Endothelial cell of umbilical vein (primary cell): ENCODE data around the gene NKD2. TPM values are rescaled to one million over a fixed set of nuclear protein-coding genes. Genes with fewer than 3 reads are reported as not detected.

ENCODE experiments used
- BruUV-seq: library from RNA; stranded (reverse); fragments of 400-500 nt; replicated peaks from 2 replicates; lab custom pipeline; 2021; lab: Mats Ljungman, UMichigan
- CTCF ChIA-PET: fragments of 300-600, 350-600 bp; sonication (Branson Sonifier 250); formaldehyde crosslinking; loops from one replicate; lab custom pipeline; 2021; ENCODE audit warnings: antibody characterized with exemption, inconsistent platforms; lab: Charles Lee
- POLR2A ChIA-PET: fragments of 300-600, 350-600 bp; sonication (Branson Sonifier 250); formaldehyde crosslinking; loops from one replicate; lab custom pipeline; 2021; ENCODE audit warnings: antibody characterized with exemption, inconsistent platforms; lab: Charles Lee
- DNase-seq: peaks from one replicate; pipeline ENCODE4 v3.0.0-alpha.2; 2011; ENCODE audit warnings: low read depth, low spot score
- FAIRE-seq: peaks from 2 replicates; lab custom pipeline; 2011; peaks lifted over from hg19 to GRCh38; lab: Jason Lieb, UNC
- H2AFZ ChIP-seq: 2 replicates; pipeline ENCODE4 v1.6.0; 2012; ENCODE audit warnings: low read depth, low read length, control low read depth, inconsistent platforms
- H3K27ac ChIP-seq: 2 replicates; pipeline ENCODE4 v1.5.1; 2011; ENCODE audit warnings: low read depth, mild to moderate bottlenecking, control low read depth, low read length, moderate library complexity; ENCODE audit not compliant: insufficient read depth
- H3K27me3 ChIP-seq, 2 experiments: 2 replicates each; pipeline versions ENCODE4 v1.6.0 to v1.6.1; 2011; ENCODE audit warnings: low read length in 2 of 2, mixed read lengths in 1 of 2; ENCODE audit not compliant: control insufficient read depth in 2 of 2, insufficient read depth in 2 of 2
- H3K36me3 ChIP-seq, 2 experiments: 2 replicates in 1 of 2; 3 replicates in 1 of 2; pipeline ENCODE4 v1.5.1; 2011; ENCODE audit warnings: low read length in 2 of 2, mild to moderate bottlenecking in 1 of 2, moderate library complexity in 1 of 2; ENCODE audit not compliant: control insufficient read depth in 2 of 2, insufficient read depth in 2 of 2; ENCODE audit errors: extremely low read depth in 1 of 2
- H3K4me1 ChIP-seq: 3 replicates; pipeline ENCODE4 v1.5.1; 2011; ENCODE audit warnings: mild to moderate bottlenecking, low read length; ENCODE audit not compliant: control insufficient read depth, insufficient read depth; ENCODE audit errors: extremely low read depth
- H3K4me2 ChIP-seq: 2 replicates; pipeline ENCODE4 v1.6.1; 2011; ENCODE audit warnings: low read length, control low read depth, mixed read lengths; ENCODE audit not compliant: insufficient read depth
- H3K4me3 ChIP-seq, 3 experiments: fragments of 200-600 bp in 1 of 3; sonication (generic), shearing (Covaris generic) in 1 of 3; replicated peaks in 1 of 3; 2 replicates each; pipeline ENCODE4 v1.5.1; 2011 to 2016; ENCODE audit warnings: control low read depth in 3 of 3, low read length in 3 of 3, mild to moderate bottlenecking in 2 of 3, inconsistent platforms in 1 of 3, low read depth in 1 of 3, moderate library complexity in 1 of 3; ENCODE audit not compliant: insufficient read depth in 1 of 3
- H3K79me2 ChIP-seq: 2 replicates; pipeline ENCODE4 v1.6.0; 2012; ENCODE audit warnings: low read length, inconsistent platforms; ENCODE audit not compliant: control insufficient read depth, insufficient read depth
- H3K9ac ChIP-seq: replicated peaks from 2 replicates; pipeline ENCODE3; 2011; ENCODE audit warnings: low read length, control low read depth; ENCODE audit not compliant: insufficient read depth; ENCODE audit errors: extremely low read depth
- H3K9me1 ChIP-seq: replicated peaks from 3 replicates; pipeline ENCODE4 v1.6.0; 2011; ENCODE audit warnings: mild to moderate bottlenecking, low read length; ENCODE audit not compliant: control insufficient read depth, insufficient read depth; ENCODE audit errors: extremely low read depth
- H3K9me3 ChIP-seq: replicated peaks from 2 replicates; pipeline ENCODE4 v1.5.1; 2012; ENCODE audit warnings: low read length, inconsistent platforms; ENCODE audit not compliant: control insufficient read depth, insufficient read depth
- H4K20me1 ChIP-seq: replicated peaks from 2 replicates; pipeline ENCODE3; 2011; ENCODE audit warnings: mild to moderate bottlenecking, low read length; ENCODE audit not compliant: control insufficient read depth, insufficient read depth; ENCODE audit errors: extremely low read depth
- CTCF ChIP-seq, 2 donors: IDR thresholded peaks; 1 replicate in 1 of 2; 2 replicates in 1 of 2; pipeline ENCODE4 v1.5.1; 2011; ENCODE audit warnings: low read length in 2 of 2, mild to moderate bottlenecking in 2 of 2, moderate library complexity in 2 of 2, control low read depth in 1 of 2, inconsistent platforms in 1 of 2, low read depth in 1 of 2; ENCODE audit not compliant: insufficient read depth in 1 of 2; ENCODE audit errors: extremely low read depth in 1 of 2
- EZH2 ChIP-seq: IDR thresholded peaks from 2 replicates; pipeline ENCODE4 v1.6.1; 2012; ENCODE audit warnings: borderline replicate concordance, low read depth, mild to moderate bottlenecking, moderate library complexity, low read length, inconsistent platforms; ENCODE audit not compliant: severe bottlenecking
- FOS ChIP-seq: IDR thresholded peaks from 2 replicates; pipeline ENCODE4 v1.6.1; 2011; ENCODE audit warnings: mild to moderate bottlenecking, low read length, moderate library complexity, borderline replicate concordance; ENCODE audit not compliant: insufficient read depth
- GATA2 ChIP-seq: IDR thresholded peaks from 2 replicates; pipeline ENCODE4 v1.7.0; 2011; ENCODE audit warnings: low read depth, mild to moderate bottlenecking, moderate library complexity, mixed read lengths, low read length; ENCODE audit not compliant: insufficient read length, insufficient read depth
- JUN ChIP-seq: IDR thresholded peaks from 2 replicates; pipeline ENCODE4 v1.6.1; 2011; ENCODE audit warnings: borderline replicate concordance, low read depth; ENCODE audit not compliant: insufficient read length, insufficient read depth
- MAX ChIP-seq: IDR thresholded peaks from 2 replicates; pipeline ENCODE4 v1.6.1; 2011; ENCODE audit not compliant: insufficient read depth, insufficient read length
- MYC ChIP-seq: IDR thresholded peaks from one replicate; pipeline ENCODE4 v1.6.1; 2011; ENCODE audit warnings: mild to moderate bottlenecking, low read depth, low read length
- POLR2A ChIP-seq: IDR thresholded peaks from 2 replicates; pipeline ENCODE4 v1.6.1; 2012; ENCODE audit warnings: low read depth, mild to moderate bottlenecking, control low read depth, low read length
- POLR2AphosphoS5 ChIP-seq: IDR thresholded peaks from 2 replicates; pipeline ENCODE4 v1.6.1; 2012; ENCODE audit warnings: low read depth, mild to moderate bottlenecking, control low read depth, low read length, moderate library complexity; ENCODE audit not compliant: insufficient read depth
- dilution Hi-C: fragments of 300-500 bp; cut with MboI; formaldehyde crosslinking; loops from one replicate; pipeline ENCODE4 v1.15.0; 2019; ENCODE audit warnings: low sequenced_read_pairs; ENCODE audit not compliant: extremely low pct_ligation_motif_present
- intact Hi-C: fragments of 100-400 bp; cut with micrococcal nuclease; formaldehyde crosslinking; loops from one replicate; pipeline ENCODE4 v1.10.0; 2022
- polyA plus RNA-seq, 4 experiments: library from polyadenylated mRNA; depleted of rRNA in 3 of 4; stranded (reverse) in 3 of 4; unstranded in 1 of 4; fragments of >200 nt; gene quantifications; 2 replicates each; pipeline versions ENCODE4 v1.2.1 to v1.2.3, GENCODE V29; 2011 to 2012; ENCODE audit warnings: missing spikeins in 1 of 4
- total RNA-seq: library from RNA; stranded (reverse); gene quantifications from 2 replicates; pipeline ENCODE4 v1.2.3, GENCODE V29; 2021

NKD2 gene
- total and polyA plus RNA-seq, 2 donors (not counting 3 experiments of a cell fraction or from before 2014, with no cell fraction given), result 0.08 TPM; not detected in 1

- peaks cover 2 to 15% of the 10 kb centered on the region in 2 experiments for H3K36me3 ChIP-seq
- H3K4me2 ChIP-seq, result no peak overlapping the region
- H3K4me1 ChIP-seq, result no peaks in the 10 kb centered on the region
- H4K20me1 ChIP-seq, result no peaks in the 10 kb centered on the region
- intact Hi-C loops (no loop called here), dilution Hi-C loops (no loop called here)
- no peaks in the 10 kb centered on the region for H3K9me3 ChIP-seq
- ChIA-PET CTCF (no interaction called here), POLR2A (no interaction called here)
- H3K9me1 ChIP-seq, result no peaks in the 10 kb centered on the region
- no peak overlapping the region for H3K4me3 ChIP-seq
- no peak for DNase-seq
- H3K79me2 ChIP-seq, result no peaks in the 10 kb centered on the region
- TF ChIP-seq GATA2 (no peak), CTCF (IDR thresholded peaks at IDR 0.05; ENCODE audit: extremely low read depth in 1 of 2, insufficient read depth in 1 of 2, low read depth in 1 of 2, low read length in 2 of 2) (no peak), EZH2 (no peak), MYC (no peak), JUN (no peak), POLR2A (no peak), FOS (no peak), MAX (no peak), POLR2AphosphoS5 (no peak)
- H3K27me3 ChIP-seq, result no peaks in the 10 kb centered on the region
- BruUV-seq, result no TSS peak
- no peak overlapping the region for H3K27ac ChIP-seq
- no peak overlapping the region for H2AFZ ChIP-seq
- no peak for FAIRE-seq
- H3K9ac ChIP-seq, result no peak overlapping the region
These were observed 46.5 kb downstream of the NKD2 start for GRCh38 chr5:1054799-1055775.
